HUES6 (cell line): ENCODE data around the gene SMIM14.
"Not testable (repeated sequence)": the region's sequence is repeated elsewhere in the genome, so short reads cannot be mapped to it uniquely, and the experiment has no call there.

Experiments used
- H3K27ac ChIP-seq: 2 replicates; pipeline ENCODE4 v1.7.0; 2013; ENCODE audit warnings: low read depth, mild to moderate bottlenecking, low read length, inconsistent platforms
- H3K27me3 ChIP-seq: 2 replicates; pipeline ENCODE4 v1.6.1; 2013; ENCODE audit warnings: low read length; ENCODE audit not compliant: control insufficient read depth, insufficient read depth
- H3K36me3 ChIP-seq: 2 replicates; pipeline ENCODE4 v1.6.1; 2013; ENCODE audit warnings: low read length; ENCODE audit not compliant: control insufficient read depth, insufficient read depth
- H3K4me1 ChIP-seq: 2 replicates; pipeline ENCODE4 v1.6.1; 2013; ENCODE audit warnings: low read length; ENCODE audit not compliant: control insufficient read depth, insufficient read depth
- H3K4me3 ChIP-seq: 2 replicates; pipeline ENCODE4 v1.5.1; 2013; ENCODE audit warnings: low read depth, low read length
- H3K9ac ChIP-seq: one replicate; pipeline ENCODE4 v1.6.1; 2013; ENCODE audit warnings: mild to moderate bottlenecking, low read length
- H3K9me3 ChIP-seq: 2 replicates; pipeline ENCODE4 v1.6.1; 2013; ENCODE audit warnings: low read depth, low read length; ENCODE audit not compliant: control insufficient read depth, insufficient read depth

Gene SMIM14

GRCh38 chr4:39638354-39639239, at the start of gene SMIM14:
Gene SMIM14 (minus strand): TSS chr4:39638865. CDS start chr4:39605145, 33,720 bp downstream.
- Histone ChIP-seq H3K4me1 (peaks cover 40% of the 10 kb centered on the region), H3K27me3 (no peaks in the 10 kb centered on the region), H3K36me3 (no peaks in the 10 kb centered on the region), H3K27ac (peak within 1 kb of the TSS; percentile 95), H3K4me3 (peak within 1 kb of the TSS; percentile 73), H3K9ac (peak within 1 kb of the TSS; percentile 89), H3K9me3 (no peaks in the 10 kb centered on the region)

GRCh38 chr4:39687014-39687413, 48.3 kb upstream of the SMIM14 start:
- no peaks in the 10 kb centered on the region for H3K4me1 ChIP-seq
- H3K36me3 ChIP-seq, result no peaks in the 10 kb centered on the region
- H3K27ac ChIP-seq, result no peak overlapping the region
- H3K9me3 ChIP-seq, result no peaks in the 10 kb centered on the region
- no peak overlapping the region for H3K4me3 ChIP-seq
- H3K27me3 ChIP-seq, result no peaks in the 10 kb centered on the region
- no peak overlapping the region for H3K9ac ChIP-seq

GRCh38 chr4:39685990-39686389, 47.3 kb upstream of the SMIM14 start:
- H3K9ac ChIP-seq, result no peak overlapping the region
- no peaks in the 10 kb centered on the region for H3K36me3 ChIP-seq
- H3K4me1 ChIP-seq, result no peaks in the 10 kb centered on the region

GRCh38 chr4:39682138-39682537, 43.5 kb upstream of the SMIM14 start:
- Histone ChIP-seq H3K9ac (no peak overlapping the region), H3K36me3 (no peaks in the 10 kb centered on the region), H3K27ac (no peak overlapping the region), H3K4me1 (no peaks in the 10 kb centered on the region), H3K4me3 (no peak overlapping the region), H3K27me3 (no peaks in the 10 kb centered on the region), H3K9me3 (no peaks in the 10 kb centered on the region)

More at GRCh38 chr4:39685990-39686389, 47.3 kb upstream of the SMIM14 start:
- Histone ChIP-seq H3K9me3 (no peaks in the 10 kb centered on the region), H3K27ac (no peak overlapping the region), H3K4me3 (no peak overlapping the region), H3K27me3 (no peaks in the 10 kb centered on the region)

GRCh38 chr4:39681003-39681402, 42.3 kb upstream of the SMIM14 start:
- H3K27me3 ChIP-seq, H3K9me3 ChIP-seq, H3K4me1 ChIP-seq: not testable (repeated sequence)

GRCh38 chr4:39675681-39676080, 37.0 kb upstream of the SMIM14 start:
- H3K9me3 ChIP-seq, H3K4me3 ChIP-seq, H3K27me3 ChIP-seq, H3K9ac ChIP-seq, H3K4me1 ChIP-seq, H3K27ac ChIP-seq, H3K36me3 ChIP-seq: not testable (repeated sequence)

More at GRCh38 chr4:39681003-39681402, 42.3 kb upstream of the SMIM14 start:
- not testable (repeated sequence) for H3K36me3 ChIP-seq, H3K27ac ChIP-seq, H3K4me3 ChIP-seq, H3K9ac ChIP-seq

- not testable (repeated sequence) for H3K9me3 ChIP-seq, H3K27me3 ChIP-seq, H3K4me3 ChIP-seq, H3K4me1 ChIP-seq, H3K27ac ChIP-seq, H3K36me3 ChIP-seq, H3K9ac ChIP-seq
These were observed 31.6 kb upstream of the SMIM14 start for GRCh38 chr4:39670296-39670695.

- Histone ChIP-seq H3K4me1 (no peaks in the 10 kb centered on the region), H3K36me3 (no peaks in the 10 kb centered on the region)
These were observed 30.2 kb upstream of the SMIM14 start for GRCh38 chr4:39668887-39669286.

GRCh38 chr4:39667706-39668105, 29.0 kb upstream of the SMIM14 start:
- Histone ChIP-seq H3K36me3 (no peaks in the 10 kb centered on the region), H3K27ac (no peak overlapping the region), H3K4me3 (no peak overlapping the region), H3K9me3 (no peaks in the 10 kb centered on the region), H3K9ac (no peak overlapping the region), H3K27me3 (no peaks in the 10 kb centered on the region), H3K4me1 (no peaks in the 10 kb centered on the region)

More at GRCh38 chr4:39668887-39669286, 30.2 kb upstream of the SMIM14 start:
- Histone ChIP-seq H3K9me3 (no peaks in the 10 kb centered on the region), H3K4me3 (no peak overlapping the region), H3K9ac (no peak overlapping the region), H3K27ac (no peak overlapping the region), H3K27me3 (no peaks in the 10 kb centered on the region)

GRCh38 chr4:39664828-39665731, 26.4 kb upstream of the SMIM14 start:
- Histone ChIP-seq H3K27ac (no peak overlapping the region), H3K4me3 (no peak overlapping the region), H3K36me3 (no peaks in the 10 kb centered on the region), H3K9me3 (no peaks in the 10 kb centered on the region), H3K27me3 (no peaks in the 10 kb centered on the region), H3K9ac (no peak overlapping the region), H3K4me1 (no peaks in the 10 kb centered on the region)

GRCh38 chr4:39662683-39663082, 24.0 kb upstream of the SMIM14 start:
- H3K27me3 ChIP-seq, result no peaks in the 10 kb centered on the region
- no peaks in the 10 kb centered on the region for H3K36me3 ChIP-seq
- H3K9me3 ChIP-seq, result no peaks in the 10 kb centered on the region
- H3K4me3 ChIP-seq, result no peak overlapping the region
- H3K9ac ChIP-seq, result no peak overlapping the region
- H3K27ac ChIP-seq, result no peak overlapping the region
- no peaks in the 10 kb centered on the region for H3K4me1 ChIP-seq
